ENCODE data around the gene SLC26A1. TPM values are rescaled to one million over a fixed set of nuclear protein-coding genes. Genes with fewer than 3 reads are reported as not detected.

SLC26A1 gene
- total RNA-seq, 6 experiments from 2014 or later: 0.16 to 0.38 (median 0.19) TPM; not detected in 3

DNA sequence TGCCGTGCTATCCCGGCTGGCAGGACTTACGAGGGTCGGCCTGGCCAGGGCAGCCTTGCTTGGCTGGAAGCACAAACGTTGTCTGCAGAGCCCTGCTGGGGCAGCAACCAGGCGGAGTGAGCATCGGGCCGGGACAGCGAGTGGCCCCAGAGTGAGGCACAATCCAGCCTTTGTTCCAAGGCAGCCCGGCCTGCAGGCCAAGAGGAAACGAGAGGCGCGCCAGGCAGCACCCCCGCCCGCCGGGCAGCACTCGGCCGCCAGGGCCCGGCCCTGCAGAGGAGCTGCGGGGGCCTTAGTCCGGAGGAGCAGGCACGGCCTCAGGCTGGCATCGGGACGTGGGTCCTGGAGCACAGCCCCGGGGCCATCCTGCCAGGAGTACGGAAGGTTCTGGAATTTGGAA lies 42.3 kb upstream of the SLC26A1 start:
- no peak overlapping the region for H3K4me3 Mint-ChIP-seq
- TF ChIP-seq, protein P1, sequence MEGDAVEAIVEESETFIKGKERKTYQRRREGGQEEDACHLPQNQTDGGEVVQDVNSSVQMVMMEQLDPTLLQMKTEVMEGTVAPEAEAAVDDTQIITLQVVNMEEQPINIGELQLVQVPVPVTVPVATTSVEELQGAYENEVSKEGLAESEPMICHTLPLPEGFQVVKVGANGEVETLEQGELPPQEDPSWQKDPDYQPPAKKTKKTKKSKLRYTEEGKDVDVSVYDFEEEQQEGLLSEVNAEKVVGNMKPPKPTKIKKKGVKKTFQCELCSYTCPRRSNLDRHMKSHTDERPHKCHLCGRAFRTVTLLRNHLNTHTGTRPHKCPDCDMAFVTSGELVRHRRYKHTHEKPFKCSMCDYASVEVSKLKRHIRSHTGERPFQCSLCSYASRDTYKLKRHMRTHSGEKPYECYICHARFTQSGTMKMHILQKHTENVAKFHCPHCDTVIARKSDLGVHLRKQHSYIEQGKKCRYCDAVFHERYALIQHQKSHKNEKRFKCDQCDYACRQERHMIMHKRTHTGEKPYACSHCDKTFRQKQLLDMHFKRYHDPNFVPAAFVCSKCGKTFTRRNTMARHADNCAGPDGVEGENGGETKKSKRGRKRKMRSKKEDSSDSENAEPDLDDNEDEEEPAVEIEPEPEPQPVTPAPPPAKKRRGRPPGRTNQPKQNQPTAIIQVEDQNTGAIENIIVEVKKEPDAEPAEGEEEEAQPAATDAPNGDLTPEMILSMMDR (IDR thresholded peaks at IDR 0.05): no peak
- H3K36me3 Mint-ChIP-seq (ENCODE audit: low read depth): no peaks in the 10 kb centered on the region
- H3K27me3 Mint-ChIP-seq (ENCODE audit: insufficient read depth): peaks cover 5% of the 10 kb centered on the region
- no peaks in the 10 kb centered on the region for H3K9me3 Mint-ChIP-seq
- H3K27ac Mint-ChIP-seq: no peak overlapping the region
- H3K4me1 Mint-ChIP-seq (ENCODE audit: low read depth): no peaks in the 10 kb centered on the region
- DNase-seq: no peak

DNA sequence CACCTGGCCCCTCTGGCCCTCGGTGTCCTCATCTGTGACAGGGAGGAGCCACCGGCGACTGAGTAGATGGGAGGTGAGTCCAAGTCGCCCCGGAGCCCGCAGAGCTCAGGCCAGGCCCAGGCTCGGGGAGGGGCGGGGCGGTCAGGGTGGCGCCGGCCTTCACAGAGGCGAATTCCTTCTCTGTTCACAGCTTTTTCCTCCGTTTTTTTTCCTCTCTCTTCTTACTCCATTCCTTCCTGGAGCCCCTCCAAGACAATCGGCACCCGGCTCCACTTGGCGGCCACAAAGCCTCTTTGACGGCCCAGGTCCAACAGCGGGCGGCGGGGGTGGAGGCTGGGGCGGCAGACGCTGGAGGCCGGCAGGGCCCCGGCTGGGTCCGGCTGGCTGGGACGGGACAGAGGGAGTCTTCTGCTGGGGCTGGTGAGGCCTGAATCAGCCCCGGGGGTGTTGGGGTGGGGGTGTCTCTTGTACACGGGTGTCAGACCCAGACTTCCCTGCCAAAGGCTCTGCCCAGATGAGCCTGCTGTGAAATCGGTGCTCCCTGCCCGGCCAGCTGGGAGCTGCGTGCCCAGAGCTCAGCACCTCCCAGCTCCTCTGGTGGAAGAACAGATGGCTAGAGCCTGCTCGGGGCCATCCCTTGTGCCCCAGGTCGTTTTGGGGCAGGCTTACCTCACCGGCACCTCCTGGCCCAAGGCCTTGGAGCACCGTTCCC lies 40.8 kb upstream of the SLC26A1 start:
- Mint-ChIP-seq H3K9me3 (no peaks in the 10 kb centered on the region), H3K27me3 (ENCODE audit: insufficient read depth) (peaks cover 5% of the 10 kb centered on the region; the same call in 1 of the 2 replicates), H3K36me3 (ENCODE audit: low read depth) (no peaks in the 10 kb centered on the region), H3K27ac (no peak overlapping the region), H3K4me3 (no peak overlapping the region), H3K4me1 (ENCODE audit: low read depth) (no peaks in the 10 kb centered on the region)
- TF ChIP-seq, protein P1 (IDR thresholded peaks at IDR 0.05): no peak
- DNase-seq: no peak

DNA sequence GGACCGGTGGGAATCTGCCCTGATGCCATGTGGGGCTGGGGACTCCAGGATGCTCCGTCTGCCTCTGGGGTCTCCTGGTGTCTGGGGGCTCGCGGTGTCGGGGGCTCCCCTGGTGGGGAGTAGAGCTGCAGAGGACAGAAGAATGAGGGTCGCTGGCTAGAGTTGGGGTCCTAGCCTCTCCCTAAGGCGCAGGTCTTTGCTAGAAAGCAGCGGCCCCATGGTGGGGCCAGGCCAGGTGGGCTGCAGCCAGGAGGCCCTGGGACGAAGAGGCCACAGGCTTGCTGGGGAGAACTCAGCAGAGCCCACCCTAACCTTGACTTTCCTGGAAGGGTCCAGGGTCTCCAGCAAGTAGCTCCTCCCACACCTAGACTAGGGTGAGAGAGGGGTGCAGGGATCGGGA lies 39.7 kb upstream of the SLC26A1 start:
- Mint-ChIP-seq H3K27ac (no peak overlapping the region), H3K36me3 (ENCODE audit: low read depth) (no peaks in the 10 kb centered on the region), H3K4me1 (ENCODE audit: low read depth) (no peaks in the 10 kb centered on the region), H3K27me3 (ENCODE audit: insufficient read depth) (peaks cover 2% of the 10 kb centered on the region; the same call in 1 of the 2 replicates), H3K9me3 (no peaks in the 10 kb centered on the region), H3K4me3 (no peak overlapping the region)
- DNase-seq: no peak
- TF ChIP-seq, protein P1 (IDR thresholded peaks at IDR 0.05): no peak

DNA sequence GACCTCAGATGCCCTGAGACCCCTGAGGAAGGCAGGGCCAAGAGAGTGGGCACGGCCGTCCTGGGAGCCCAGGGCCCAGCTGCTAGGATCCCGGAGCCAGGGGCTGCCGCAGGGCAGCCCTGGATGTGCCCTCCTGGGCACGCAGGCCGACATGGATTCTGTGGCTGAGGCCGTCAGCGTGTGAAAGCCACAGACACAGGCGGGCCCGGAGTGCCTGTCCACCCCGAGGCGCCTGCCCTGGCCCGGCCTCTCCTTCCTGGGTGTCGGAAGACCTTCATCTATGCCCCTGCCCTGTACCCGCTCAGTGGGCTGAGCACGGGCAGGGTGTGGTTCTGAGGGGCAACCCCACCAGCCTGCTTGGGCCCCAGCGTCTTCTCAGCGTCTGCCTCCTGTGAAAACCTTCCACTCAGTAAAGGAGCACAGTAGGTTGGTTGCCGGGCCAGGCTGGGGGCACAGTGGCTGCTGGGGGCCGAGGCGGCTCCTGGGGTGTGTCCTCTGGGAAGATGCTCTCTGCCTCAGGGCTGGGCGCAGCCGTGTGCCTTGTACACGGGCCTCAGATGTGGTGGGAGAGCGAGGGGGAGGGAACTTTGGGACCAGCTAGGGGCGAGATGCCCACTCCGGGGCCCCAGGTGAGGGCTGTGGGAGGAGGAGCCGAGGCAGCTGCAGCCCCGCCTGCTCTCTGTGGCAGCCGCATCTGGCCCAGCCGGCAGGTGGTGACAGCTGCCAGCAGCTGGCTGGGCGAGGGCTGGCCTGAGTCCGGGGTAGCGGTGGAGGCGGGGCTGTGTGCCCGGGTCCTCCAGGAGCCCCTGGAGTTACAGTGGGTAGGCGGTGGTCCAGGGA lies 39.0 kb upstream of the SLC26A1 start:
- Mint-ChIP-seq H3K27me3 (ENCODE audit: insufficient read depth) (peaks cover 2% of the 10 kb centered on the region; the same call in 1 of the 2 replicates), H3K4me3 (no peak overlapping the region), H3K4me1 (ENCODE audit: low read depth) (no peaks in the 10 kb centered on the region), H3K9me3 (no peaks in the 10 kb centered on the region), H3K27ac (no peak overlapping the region), H3K36me3 (ENCODE audit: low read depth) (no peaks in the 10 kb centered on the region)
- DNase-seq: no peak
- TF ChIP-seq, protein P1 (IDR thresholded peaks at IDR 0.05): no peak

DNA sequence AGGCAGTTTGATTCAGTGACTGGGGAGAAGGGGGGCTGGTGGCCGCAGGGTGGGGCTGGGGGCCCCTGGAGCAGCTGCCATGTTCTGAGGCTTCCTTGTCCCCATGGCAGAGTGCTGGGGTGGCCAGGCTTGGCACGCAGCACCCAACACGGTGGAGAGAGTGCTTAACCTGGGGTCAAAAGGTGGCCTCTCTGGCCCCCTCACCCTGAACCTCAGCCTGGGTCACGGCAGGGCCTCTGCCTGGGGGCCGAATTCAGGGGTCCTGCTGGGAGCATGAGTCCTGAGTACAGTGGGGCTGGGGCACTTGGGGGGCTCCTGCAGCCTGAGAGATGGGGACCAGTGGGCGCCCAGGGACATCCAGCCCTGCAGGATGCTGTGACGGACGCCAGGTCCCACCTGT lies 38.1 kb upstream of the SLC26A1 start:
- TF ChIP-seq, protein P1 (IDR thresholded peaks at IDR 0.05): no peak
- H3K36me3 Mint-ChIP-seq (ENCODE audit: low read depth): no peaks in the 10 kb centered on the region
- no peak overlapping the region for H3K27ac Mint-ChIP-seq
- no peak overlapping the region for H3K4me3 Mint-ChIP-seq
- peaks cover 2% of the 10 kb centered on the region; the same call in 1 of the 2 replicates for H3K27me3 Mint-ChIP-seq (ENCODE audit: insufficient read depth)
- no peaks in the 10 kb centered on the region for H3K9me3 Mint-ChIP-seq
- H3K4me1 Mint-ChIP-seq (ENCODE audit: low read depth): no peaks in the 10 kb centered on the region
- DNase-seq: no peak

Measured in HFFc6 (cell line).